ENCODE results near the gene ZNF70.

Gene ZNF70

DNA sequence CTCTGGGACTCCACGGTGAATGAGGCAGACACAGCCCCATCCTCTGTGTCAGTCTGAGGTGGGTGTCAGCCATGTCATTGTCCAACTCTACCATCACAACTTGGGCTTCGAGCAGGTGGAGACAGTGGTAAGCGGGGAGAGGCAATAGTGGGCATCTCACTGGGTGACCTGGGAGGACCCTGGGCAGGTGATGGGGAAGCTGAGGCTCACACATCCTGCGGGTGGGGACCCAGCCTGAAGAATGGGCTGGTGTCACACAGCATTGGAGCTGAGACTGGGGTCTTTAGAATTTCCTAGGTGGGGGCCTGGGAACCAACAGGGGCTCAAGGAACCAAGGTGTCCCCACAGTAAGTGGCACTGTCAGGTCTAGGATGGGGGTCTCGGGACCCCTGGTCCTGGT is 28.8 kb upstream of the ZNF70 start:
- in situ Hi-C loops (cut with MboI; ENCODE audit: low sequenced_read_pairs, unreplicated experiment), result no loop called here
- TF ChIP-seq, protein P1, sequence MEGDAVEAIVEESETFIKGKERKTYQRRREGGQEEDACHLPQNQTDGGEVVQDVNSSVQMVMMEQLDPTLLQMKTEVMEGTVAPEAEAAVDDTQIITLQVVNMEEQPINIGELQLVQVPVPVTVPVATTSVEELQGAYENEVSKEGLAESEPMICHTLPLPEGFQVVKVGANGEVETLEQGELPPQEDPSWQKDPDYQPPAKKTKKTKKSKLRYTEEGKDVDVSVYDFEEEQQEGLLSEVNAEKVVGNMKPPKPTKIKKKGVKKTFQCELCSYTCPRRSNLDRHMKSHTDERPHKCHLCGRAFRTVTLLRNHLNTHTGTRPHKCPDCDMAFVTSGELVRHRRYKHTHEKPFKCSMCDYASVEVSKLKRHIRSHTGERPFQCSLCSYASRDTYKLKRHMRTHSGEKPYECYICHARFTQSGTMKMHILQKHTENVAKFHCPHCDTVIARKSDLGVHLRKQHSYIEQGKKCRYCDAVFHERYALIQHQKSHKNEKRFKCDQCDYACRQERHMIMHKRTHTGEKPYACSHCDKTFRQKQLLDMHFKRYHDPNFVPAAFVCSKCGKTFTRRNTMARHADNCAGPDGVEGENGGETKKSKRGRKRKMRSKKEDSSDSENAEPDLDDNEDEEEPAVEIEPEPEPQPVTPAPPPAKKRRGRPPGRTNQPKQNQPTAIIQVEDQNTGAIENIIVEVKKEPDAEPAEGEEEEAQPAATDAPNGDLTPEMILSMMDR (IDR thresholded peaks at IDR 0.05; ENCODE audit: borderline replicate concordance, control extremely low read depth, extremely low read depth, insufficient read depth, missing control alignments), result no peak
- DNase-seq (ENCODE audit: low spot score), result no peak

DNA sequence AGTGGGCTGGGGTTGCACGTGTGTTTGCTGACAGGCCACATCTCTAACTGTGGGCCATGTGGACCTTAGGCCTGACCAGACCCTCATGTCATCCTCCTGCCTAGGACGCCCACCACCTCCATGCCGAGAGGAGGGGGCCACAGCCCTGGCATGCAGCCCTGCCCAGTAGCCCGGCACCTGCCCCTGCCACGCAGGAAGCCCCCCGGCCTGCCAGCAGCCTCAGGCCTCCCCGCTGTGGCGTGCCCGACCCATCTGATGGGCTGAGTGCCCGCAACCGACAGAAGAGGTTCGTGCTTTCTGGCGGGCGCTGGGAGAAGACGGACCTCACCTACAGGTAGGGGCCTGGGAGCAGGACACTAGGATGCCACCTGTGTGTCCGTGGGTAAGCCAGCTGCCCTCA is 28.2 kb upstream of the ZNF70 start:
- TF ChIP-seq, protein P1 (IDR thresholded peaks at IDR 0.05; ENCODE audit: borderline replicate concordance, control extremely low read depth, extremely low read depth, insufficient read depth, missing control alignments), result no peak
- in situ Hi-C loops (cut with MboI; ENCODE audit: low sequenced_read_pairs, unreplicated experiment), result no loop called here
- DNase-seq (ENCODE audit: low spot score), result no peak

DNA sequence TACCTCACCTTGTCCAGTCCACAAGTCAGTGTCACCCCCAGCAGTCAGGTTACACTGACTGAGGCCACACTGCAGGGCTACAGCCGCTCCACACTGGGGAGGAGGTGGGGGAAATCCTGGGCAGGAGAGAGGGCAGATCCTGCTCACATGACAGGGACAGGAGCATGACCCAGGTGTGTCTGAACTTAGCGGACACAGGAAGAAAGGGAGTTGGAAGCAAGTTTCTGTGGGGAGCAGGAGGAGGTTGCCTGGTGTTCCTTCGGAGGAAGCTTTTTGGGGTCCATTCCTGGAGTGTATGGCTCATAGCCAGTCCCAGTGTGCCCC is 27.6 kb upstream of the ZNF70 start:
- in situ Hi-C loops (cut with MboI; ENCODE audit: low sequenced_read_pairs, unreplicated experiment), result no loop called here
- DNase-seq (ENCODE audit: low spot score), result no peak
- TF ChIP-seq, protein P1 (IDR thresholded peaks at IDR 0.05; ENCODE audit: borderline replicate concordance, control extremely low read depth, extremely low read depth, insufficient read depth, missing control alignments), result no peak

DNA sequence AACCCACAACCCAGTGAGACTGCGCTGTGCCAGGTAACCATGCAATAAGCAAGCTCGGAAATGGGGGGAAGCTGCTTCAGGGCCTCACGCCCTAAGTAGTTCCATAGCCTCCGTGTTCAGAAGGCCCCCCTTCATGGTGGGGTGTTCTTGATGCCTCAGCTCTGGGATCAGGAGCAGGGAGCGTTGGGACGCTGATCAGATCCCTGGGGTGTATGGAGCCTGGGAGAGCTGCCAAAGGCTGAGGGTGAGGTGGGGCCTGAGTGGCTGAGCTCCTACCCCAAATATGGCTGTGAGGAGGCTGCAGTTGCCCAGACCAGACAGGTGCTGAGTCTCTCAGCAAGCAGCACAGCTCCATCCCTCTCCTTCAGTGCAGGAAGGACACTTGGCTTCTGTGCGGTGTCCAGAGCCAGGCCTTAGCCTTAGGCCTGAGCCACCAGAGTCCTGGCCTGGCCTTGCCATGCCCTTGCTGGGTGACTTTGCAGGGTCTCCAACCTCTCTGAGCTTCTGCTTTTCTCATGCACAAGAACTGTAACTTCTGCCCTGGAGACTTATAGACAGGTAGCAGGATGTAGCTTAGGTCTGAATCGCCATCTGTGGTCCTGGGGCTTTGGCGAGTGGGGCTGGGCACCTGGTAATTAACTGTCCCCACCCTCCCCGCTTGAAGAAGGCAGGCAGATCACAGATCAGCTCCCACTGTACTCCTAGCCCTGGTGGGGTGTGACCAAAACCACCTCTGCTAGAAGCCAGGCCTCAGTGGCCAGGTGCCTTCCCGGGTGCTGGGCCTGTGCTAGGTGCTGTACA is 27.1 kb upstream of the ZNF70 start:
- TF ChIP-seq, protein P1 (IDR thresholded peaks at IDR 0.05; ENCODE audit: borderline replicate concordance, control extremely low read depth, extremely low read depth, insufficient read depth, missing control alignments), result no peak
- in situ Hi-C loops (cut with MboI; ENCODE audit: low sequenced_read_pairs, unreplicated experiment), result no loop called here
- no peak for DNase-seq (ENCODE audit: low spot score)

DNA sequence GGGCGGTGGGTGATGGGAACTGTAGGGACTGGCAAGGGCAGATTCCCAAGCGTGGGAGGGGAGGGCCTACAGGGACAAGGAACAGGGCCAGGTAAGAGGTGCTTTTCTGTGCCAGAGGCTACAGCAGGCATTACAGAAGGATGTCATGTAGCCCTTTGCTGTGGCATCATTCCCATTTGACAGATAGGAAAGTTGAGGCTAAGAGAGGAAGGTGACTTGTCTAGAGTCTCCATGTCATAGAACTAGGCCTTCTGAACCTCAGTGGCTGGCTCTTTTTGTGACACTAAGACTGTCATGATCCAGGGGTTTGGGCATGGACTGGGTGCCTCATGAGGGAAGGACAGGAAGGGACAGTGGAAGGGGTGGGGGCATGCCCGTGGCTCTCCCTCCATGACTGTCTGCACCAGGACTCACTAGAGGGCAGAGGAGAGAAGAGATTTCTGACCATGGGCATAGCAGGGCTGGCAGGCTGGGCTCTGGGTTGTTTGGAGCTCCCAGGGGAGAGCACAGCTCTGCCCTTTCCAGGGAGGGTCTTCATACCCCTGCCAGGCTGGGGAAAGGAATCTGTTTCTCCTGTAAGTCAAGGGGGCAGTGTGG is 25.0 kb upstream of the ZNF70 start:
- no peak for DNase-seq (ENCODE audit: low spot score)
- in situ Hi-C loops (cut with MboI; ENCODE audit: low sequenced_read_pairs, unreplicated experiment), result no loop called here
- TF ChIP-seq, protein P1 (IDR thresholded peaks at IDR 0.05; ENCODE audit: borderline replicate concordance, control extremely low read depth, extremely low read depth, insufficient read depth, missing control alignments), result no peak

DNA sequence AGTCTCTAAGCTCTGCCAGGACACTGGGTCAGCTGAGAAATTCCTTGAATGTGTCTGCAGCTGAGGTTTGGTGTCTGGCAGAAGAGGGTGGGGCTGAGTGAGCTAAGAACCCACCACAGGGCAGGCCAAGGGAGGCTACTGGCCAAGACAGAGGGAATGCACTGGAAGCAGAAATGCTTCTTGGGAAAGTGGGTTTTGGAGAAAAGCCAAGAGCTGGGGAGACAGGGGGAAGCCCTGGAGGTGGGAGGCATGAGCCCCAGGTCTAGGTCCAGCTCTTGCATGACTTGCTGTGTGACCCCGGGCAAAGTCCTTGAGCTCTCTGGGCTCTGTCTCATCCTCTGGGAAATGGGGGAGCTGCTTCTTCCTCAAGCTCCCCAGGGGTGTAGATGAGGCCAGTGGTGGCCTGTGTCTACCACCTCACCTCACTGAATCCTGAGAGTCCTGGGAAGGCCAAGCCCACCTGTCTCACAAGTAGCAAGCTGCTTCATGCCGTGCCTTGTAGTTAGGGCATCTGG is 24.1 kb upstream of the ZNF70 start:
- TF ChIP-seq, protein P1 (IDR thresholded peaks at IDR 0.05; ENCODE audit: borderline replicate concordance, control extremely low read depth, extremely low read depth, insufficient read depth, missing control alignments), result no peak
- no peak for DNase-seq (ENCODE audit: low spot score)
- in situ Hi-C loops (cut with MboI; ENCODE audit: low sequenced_read_pairs, unreplicated experiment), result no loop called here

Measured in GM13976 (cell line).